GM18867 (cell line): Measurements from ENCODE around the gene GALNT16.

Experiments
- ATAC-seq: cut with Tn5 transposase; IDR thresholded peaks from one replicate; pipeline ENCODE4 v1.9.1; 2021; ENCODE audit warnings: mild to moderate bottlenecking, moderate library complexity; ENCODE audit not compliant: unreplicated experiment

Gene GALNT16

GRCh38 chr14:69316449-69317101 lies 56.6 kb downstream of the GALNT16 start:
- ATAC-seq: no peak

- ATAC-seq: no peak
Observed at GRCh38 chr14:69317102-69317755, 57.3 kb downstream of the GALNT16 start.

- ATAC-seq: no peak
Observed at GRCh38 chr14:69317780-69318179, 57.8 kb downstream of the GALNT16 start.

- ATAC-seq: no peak
Observed at GRCh38 chr14:69318241-69318640, 58.3 kb downstream of the GALNT16 start.

GRCh38 chr14:69318901-69319475 lies 59.0 kb downstream of the GALNT16 start:
- ATAC-seq: no peak

- no peak for ATAC-seq
Observed at GRCh38 chr14:69319911-69320310, 60.0 kb downstream of the GALNT16 start.

DNA sequence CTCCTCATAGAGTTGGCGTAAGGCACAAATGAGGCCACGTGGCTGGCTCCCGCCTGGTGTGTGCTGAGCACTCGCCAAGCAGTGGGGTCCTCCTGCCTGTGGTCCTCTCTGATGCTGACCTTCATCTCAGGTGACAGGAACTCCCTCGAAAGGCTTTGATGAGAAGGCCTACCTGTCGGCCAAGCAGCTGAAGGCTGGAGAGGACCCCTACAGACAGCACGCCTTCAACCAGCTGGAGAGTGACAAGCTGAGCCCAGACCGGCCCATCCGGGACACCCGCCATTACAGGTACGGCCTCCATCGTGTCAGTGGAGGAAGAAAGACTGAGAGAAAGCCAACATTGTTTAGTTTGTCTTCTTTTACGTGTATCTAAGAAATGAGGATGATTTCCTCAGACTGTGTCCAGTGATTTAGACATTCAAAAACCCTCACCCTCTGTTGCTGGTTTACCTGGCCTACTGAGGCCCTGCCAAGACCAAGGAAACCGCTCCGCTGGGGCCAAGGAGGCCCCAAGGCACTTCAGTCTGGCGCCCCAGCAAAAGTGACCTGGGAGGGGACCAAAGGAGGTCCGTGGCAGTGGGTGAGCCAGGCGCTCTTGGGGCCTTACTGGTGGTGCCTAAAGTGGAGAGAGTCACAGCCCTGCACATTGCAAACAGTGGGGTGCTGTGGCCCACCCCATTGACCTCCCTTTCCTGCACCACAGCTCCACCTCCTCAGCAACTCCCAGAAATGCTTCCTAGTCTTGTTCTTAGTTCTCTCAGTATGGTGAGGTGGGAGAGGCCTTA lies 60.8 kb downstream of the GALNT16 start:
- no peak for ATAC-seq

- no peak for ATAC-seq
Observed at GRCh38 chr14:69321601-69322330, 61.8 kb downstream of the GALNT16 start.

- no peak for ATAC-seq
Observed at GRCh38 chr14:69323266-69323998, 63.5 kb downstream of the GALNT16 start.

DNA sequence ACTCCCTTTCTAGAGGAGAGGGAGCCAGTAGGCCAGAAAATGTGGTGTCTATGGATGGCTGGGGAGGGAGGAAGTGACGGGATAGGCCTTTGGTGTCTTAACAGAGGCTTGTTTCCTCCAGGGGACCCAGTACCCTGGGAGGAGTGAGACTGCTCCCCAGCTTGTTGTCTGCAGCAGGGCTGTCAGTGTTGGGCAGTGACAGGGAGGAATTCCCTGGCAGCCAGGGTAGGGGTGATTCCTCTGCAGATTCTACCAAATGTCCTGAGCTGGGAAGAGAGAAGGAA lies 64.0 kb downstream of the GALNT16 start:
- ATAC-seq: no peak

DNA sequence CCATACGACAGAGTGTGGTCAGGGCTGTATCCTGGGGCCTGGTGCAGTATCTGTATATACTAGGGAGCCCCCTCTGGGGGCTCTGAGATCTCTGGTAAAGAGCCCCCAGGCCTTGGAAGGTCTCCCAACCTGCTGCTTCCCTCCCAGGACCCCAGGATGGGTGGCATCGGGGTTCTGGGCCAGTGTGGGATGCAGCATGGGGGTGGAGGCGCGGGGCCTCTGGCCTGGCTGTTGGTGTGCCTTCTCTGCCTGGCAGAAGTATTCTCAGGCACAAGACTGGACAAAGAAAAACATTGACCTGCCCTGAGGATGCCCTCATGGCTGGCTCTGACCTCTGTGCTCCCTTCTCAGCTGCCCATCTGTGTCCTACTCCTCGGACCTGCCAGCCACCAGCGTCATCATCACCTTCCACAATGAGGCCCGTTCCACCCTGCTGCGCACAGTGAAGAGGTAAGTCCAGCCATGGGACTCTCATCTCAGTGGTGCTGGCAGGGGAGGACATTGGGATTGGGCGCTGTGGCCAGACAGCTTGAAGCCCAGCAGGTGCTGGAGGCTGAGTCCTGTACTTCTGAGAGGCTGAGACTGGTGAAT lies 64.5 kb downstream of the GALNT16 start:
- no peak for ATAC-seq

DNA sequence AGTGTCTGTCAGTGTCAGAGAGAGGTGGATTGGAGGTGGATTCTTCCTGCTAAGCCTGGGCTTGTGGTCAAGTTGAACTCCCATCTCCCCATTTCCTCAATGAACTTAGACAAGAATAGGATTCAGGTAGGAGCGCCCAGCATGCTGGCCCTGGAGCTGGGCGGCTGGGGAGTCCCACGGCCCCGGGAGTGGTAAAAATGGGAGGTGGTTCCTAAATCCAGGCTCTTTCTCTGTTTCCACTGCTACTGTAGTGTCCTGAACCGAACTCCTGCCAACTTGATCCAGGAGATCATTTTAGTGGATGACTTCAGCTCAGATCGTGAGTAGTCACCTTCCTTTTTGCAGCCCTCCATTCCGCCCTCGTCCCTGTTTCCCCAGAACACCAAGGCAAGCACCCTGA lies 65.1 kb downstream of the GALNT16 start:
- no peak for ATAC-seq

GRCh38 chr14:69325646-69326265 lies 65.8 kb downstream of the GALNT16 start:
- no peak for ATAC-seq

DNA sequence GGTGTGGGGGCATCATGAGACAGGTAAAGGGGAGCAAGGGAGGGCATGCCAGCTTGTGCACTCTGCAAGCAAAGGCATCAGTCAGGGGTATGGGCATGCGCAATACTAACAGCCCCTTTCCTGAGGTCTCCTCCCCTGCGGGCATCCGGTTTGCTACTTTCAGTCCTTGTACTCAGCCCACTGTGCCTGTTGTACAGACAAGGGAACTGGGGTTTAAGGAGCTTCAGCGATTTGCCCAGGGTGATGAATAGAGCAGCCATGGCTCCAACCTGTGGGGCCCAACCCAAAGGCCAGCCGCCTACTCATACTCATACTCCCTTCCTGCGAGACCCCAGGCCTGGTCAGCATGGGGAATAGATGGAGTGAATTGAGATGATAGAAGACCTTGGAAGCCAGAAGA lies 66.7 kb downstream of the GALNT16 start:
- no peak for ATAC-seq

GRCh38 chr14:69327507-69327906 lies 67.5 kb downstream of the GALNT16 start:
- no peak for ATAC-seq

- ATAC-seq: no peak
Observed at GRCh38 chr14:69328317-69328716, 68.4 kb downstream of the GALNT16 start.

DNA sequence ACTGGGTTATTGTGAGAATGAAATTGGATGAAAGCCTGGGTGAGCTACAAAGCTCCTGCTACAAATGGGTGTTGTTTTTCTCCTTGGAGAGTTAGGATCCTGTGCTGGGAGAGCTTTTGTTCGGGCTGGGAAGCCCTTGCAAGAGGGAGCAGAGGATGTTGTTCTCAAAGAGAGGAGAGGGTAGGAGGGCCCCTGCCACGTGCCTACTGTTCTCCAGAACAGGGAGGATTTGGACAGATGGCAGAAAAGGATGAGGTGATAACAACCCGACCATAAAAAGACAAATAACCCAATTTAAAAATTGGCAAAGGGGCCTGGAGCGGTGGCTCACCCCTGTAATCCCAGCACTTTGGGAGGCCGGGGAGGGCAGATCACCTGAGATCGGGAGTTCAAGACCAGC lies 68.8 kb downstream of the GALNT16 start:
- ATAC-seq: no peak

DNA sequence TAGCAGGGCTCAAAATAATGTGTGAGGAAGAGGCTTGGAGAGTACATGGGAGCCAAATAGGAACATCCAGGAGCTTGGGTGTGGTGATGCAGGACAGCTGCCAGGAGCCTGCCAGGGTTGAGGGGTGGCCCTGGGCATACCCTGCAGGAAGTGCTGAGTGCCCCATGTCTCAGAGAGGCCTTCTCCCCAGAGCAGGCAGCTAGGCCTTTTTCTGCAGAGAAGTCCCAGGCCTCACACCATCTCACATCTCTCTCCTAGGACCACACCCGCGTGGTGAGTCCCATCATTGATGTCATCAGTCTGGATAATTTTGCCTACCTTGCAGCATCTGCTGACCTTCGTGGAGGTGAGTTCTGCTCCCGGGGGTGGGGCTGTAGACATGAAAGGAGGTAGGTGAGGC lies 71.2 kb downstream of the GALNT16 start:
- no peak for ATAC-seq

- ATAC-seq: no peak
Observed at GRCh38 chr14:69332782-69333395, 72.9 kb downstream of the GALNT16 start.
